ENCODE data around the gene ATG9B. TPM values are rescaled to one million over a fixed set of nuclear protein-coding genes. Genes with fewer than 3 reads are reported as not detected.

ATG9B gene, protein sequence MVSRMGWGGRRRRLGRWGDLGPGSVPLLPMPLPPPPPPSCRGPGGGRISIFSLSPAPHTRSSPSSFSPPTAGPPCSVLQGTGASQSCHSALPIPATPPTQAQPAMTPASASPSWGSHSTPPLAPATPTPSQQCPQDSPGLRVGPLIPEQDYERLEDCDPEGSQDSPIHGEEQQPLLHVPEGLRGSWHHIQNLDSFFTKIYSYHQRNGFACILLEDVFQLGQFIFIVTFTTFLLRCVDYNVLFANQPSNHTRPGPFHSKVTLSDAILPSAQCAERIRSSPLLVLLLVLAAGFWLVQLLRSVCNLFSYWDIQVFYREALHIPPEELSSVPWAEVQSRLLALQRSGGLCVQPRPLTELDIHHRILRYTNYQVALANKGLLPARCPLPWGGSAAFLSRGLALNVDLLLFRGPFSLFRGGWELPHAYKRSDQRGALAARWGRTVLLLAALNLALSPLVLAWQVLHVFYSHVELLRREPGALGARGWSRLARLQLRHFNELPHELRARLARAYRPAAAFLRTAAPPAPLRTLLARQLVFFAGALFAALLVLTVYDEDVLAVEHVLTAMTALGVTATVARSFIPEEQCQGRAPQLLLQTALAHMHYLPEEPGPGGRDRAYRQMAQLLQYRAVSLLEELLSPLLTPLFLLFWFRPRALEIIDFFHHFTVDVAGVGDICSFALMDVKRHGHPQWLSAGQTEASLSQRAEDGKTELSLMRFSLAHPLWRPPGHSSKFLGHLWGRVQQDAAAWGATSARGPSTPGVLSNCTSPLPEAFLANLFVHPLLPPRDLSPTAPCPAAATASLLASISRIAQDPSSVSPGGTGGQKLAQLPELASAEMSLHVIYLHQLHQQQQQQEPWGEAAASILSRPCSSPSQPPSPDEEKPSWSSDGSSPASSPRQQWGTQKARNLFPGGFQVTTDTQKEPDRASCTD
- total RNA-seq (not detected), polyA plus RNA-seq (0.32 TPM)

DNA sequence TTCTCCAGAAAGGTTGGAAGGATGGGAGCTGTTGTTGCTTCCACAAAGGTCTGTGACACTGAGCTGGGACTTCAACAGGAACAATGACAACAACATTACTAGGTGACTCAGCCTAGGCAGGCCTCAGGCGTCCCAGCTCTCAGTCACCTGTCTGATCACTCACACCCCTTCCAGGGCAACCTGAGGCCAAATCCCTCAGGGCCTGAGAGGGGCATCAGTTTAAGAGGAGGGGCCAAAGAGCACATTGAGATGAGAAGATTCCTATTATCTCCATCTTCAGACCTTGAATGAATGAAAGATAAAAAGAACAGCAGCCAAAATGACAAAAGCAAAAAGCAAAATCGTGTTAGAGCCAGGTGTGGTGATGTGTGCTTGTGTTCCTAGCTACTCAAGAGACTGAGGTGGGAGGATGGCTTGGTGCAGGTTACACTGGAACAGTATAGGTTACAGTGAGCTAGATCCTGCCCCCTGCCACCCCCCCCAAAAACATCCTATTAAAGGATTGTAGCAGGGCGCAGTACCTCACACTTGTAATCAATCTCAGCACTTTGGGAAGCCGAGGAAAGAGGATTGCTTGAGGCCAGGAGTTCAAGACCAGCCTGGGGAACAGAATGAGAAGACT is at the start of gene ATG9B:
ATG9B (minus strand) TSS at position 60 of the 622 bp plus-strand sequence. CDS start 71 bp downstream, outside the sequence.
- DNase-seq (ENCODE audit: extremely low spot score) = no peak
- H3K4me3 ChIP-seq (ENCODE audit: low read depth, low read length) = no peak within 1 kb of the TSS
- H3K27ac ChIP-seq (ENCODE audit: low read depth) = no peak within 1 kb of the TSS
- WGBS = 71% methylated on average over 4 of the region's 4 CpGs
- H3K4me1 ChIP-seq (ENCODE audit: insufficient read depth) = no peaks in the 10 kb centered on the region
- no peaks in the 10 kb centered on the region for H3K36me3 ChIP-seq (ENCODE audit: insufficient read depth)

DNA sequence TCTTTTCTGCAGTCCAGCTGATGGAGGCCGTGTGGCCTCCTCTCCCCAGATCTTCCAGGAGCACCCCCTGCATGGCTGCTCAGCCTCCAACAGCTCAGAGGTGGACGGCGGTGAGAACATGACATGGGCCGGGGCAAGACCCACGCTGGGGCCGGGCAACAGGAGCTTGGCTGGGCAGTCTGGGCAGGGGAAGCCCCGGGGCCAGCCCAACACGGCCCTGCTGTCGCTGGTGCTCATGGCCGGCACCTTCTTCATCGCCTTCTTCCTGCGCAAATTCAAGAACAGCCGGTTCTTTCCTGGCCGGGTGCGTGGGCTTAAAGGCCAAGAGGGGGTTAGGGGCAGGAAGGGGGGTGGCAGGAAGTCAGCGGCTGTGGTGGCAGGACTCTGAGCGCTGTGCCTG is 49.7 kb upstream of the ATG9B start:
- Histone ChIP-seq H3K27ac (ENCODE audit: low read depth) (no peak overlapping the region), H3K4me3 (ENCODE audit: low read depth, low read length) (no peak overlapping the region), H3K4me1 (ENCODE audit: insufficient read depth) (no peaks in the 10 kb centered on the region), H3K36me3 (ENCODE audit: insufficient read depth) (peaks cover 8% of the 10 kb centered on the region)
- no peak for DNase-seq (ENCODE audit: extremely low spot score)
- WGBS = 85% methylated on average over 17 of the region's 17 CpGs

DNA sequence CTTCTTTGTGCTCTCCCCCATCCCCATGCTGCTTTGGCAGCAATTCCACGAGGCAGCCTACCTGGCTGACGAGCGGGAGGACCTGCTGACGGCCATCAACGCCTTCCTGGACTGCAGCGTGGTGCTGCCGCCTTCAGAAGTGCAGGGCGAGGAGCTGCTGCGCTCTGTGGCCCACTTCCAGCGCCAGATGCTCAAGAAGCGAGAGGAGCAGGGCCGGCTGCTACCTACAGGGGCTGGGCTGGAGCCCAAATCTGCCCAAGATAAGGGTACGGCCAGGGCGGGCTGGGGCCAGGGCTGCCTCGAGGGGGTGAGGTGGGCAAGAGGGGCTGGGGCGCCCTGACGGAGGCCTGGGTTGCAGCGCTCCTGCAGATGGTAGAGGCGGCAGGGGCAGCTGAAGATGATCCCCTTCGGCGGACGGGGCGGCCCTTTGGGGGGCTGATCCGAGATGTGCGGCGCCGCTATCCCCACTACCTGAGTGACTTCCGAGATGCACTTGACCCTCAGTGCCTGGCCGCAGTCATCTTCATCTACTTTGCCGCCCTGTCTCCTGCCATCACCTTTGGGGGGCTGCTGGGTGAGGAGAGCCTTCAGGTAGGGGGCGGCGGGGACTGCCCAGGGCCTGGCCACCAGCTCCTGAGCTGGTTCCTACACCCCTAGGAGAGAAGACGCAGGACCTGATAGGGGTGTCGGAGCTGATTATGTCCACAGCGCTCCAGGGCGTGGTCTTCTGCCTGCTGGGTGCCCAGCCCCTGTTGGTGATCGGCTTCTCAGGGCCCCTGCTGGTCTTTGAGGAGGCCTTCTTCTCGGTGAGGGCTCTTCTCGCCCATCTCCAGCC is 47.0 kb upstream of the ATG9B start:
- 92% methylated on average over 39 of the region's 39 CpGs for WGBS
- DNase-seq (ENCODE audit: extremely low spot score) = no peak
- no peaks in the 10 kb centered on the region for H3K4me1 ChIP-seq (ENCODE audit: insufficient read depth)
- H3K36me3 ChIP-seq (ENCODE audit: insufficient read depth) = peaks cover 8% of the 10 kb centered on the region
- H3K4me3 ChIP-seq (ENCODE audit: low read depth, low read length) = no peak overlapping the region
- H3K27ac ChIP-seq (ENCODE audit: low read depth) = no peak overlapping the region

DNA sequence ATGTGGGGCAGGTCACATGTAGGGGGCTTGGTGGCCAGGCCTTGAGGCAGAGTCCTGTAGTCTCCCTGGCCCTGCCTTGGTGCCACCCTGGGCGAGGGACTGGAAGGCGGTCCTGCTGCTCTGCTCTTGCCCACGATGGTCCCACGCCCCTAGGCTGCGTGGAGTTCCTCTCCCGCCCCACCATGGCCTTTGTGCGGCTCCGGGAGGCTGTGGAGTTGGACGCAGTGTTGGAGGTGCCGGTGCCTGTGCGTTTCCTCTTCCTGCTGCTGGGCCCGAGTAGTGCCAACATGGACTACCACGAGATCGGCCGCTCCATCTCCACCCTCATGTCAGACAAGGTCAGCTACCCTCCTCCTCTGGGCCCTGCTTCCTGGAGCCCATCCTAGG is 46.3 kb upstream of the ATG9B start:
- no peaks in the 10 kb centered on the region for H3K4me1 ChIP-seq (ENCODE audit: insufficient read depth)
- no peak overlapping the region for H3K27ac ChIP-seq (ENCODE audit: low read depth)
- H3K36me3 ChIP-seq (ENCODE audit: insufficient read depth) = peaks cover 8% of the 10 kb centered on the region
- DNase-seq (ENCODE audit: extremely low spot score) = no peak
- WGBS = 92% methylated on average over 15 of the region's 15 CpGs
- no peak overlapping the region for H3K4me3 ChIP-seq (ENCODE audit: low read depth, low read length)

DNA sequence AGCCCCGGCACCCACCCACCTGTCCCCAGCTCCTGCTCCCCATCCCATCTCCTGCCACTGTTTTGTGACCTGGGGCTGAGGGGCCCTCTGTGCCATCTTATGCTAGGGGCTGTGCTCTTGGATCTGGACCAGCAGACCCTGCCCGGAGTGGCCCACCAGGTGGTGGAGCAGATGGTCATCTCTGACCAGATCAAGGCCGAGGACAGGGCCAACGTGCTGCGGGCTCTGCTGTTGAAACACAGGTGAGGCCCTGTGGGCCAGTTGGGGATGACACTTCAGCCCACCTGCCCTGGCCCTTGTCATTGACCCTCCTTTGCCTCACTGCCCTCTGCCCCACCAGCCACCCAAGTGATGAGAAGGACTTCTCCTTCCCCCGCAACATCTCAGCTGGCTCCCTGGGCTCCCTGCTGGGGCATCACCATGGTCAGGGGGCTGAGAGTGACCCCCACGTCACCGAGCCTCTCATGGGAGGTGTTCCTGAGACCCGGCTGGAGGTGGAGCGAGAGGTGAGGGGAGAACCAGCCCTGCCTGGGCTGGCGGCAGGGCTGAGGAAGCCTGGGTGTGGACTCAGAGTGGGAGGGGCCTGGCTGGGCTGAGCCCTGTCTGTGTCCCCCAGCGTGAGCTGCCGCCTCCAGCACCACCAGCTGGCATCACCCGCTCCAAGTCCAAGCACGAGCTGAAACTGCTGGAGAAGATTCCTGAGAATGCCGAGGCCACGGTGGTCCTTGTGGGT is 45.7 kb upstream of the ATG9B start:
- Histone ChIP-seq H3K36me3 (ENCODE audit: insufficient read depth) (peaks cover 8% of the 10 kb centered on the region), H3K4me1 (ENCODE audit: insufficient read depth) (no peaks in the 10 kb centered on the region), H3K27ac (ENCODE audit: low read depth) (no peak overlapping the region), H3K4me3 (ENCODE audit: low read depth, low read length) (no peak overlapping the region)
- DNase-seq (ENCODE audit: extremely low spot score) = no peak
- WGBS = 87% methylated on average over 17 of the region's 17 CpGs

DNA sequence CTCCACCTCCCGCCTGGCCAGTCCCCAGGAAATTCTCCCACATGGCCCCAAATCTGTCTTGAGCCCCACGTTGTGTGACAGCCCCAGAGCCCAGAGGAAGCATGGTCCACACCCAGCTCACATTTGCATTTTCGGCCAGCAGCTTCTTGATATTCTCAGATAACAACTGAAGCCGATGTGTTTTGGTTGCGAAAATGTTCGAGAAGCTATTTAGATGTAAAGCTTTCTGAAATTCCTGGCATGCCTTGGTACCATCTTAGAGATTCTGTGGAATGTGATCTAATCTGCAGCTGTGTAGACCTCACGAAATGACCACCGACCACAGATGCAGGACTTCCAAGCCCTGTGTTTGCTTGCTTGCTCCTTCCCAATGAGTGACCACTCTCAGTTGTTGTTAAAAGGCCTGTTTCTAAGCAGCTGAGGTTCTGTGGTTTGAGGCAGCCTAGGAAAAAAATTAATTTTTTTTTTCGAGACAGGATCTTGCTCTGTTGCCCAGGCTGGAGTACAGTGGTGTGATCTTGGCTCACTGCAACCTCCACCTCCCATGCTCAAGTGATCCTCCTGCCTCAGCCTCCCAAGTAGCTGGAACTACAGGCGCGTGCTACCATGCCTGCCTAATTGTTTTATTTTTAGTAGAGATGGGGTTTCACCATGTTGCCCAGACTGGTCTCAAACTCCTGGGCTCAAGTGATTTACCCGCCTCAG is 43.9 kb upstream of the ATG9B start:
- 79% methylated on average over 12 of the region's 12 CpGs for WGBS
- no peak overlapping the region for H3K27ac ChIP-seq (ENCODE audit: low read depth)
- H3K4me1 ChIP-seq (ENCODE audit: insufficient read depth) = no peaks in the 10 kb centered on the region
- H3K36me3 ChIP-seq (ENCODE audit: insufficient read depth) = peaks cover 10% of the 10 kb centered on the region
- no peak for DNase-seq (ENCODE audit: extremely low spot score)
- H3K4me3 ChIP-seq (ENCODE audit: low read depth, low read length) = no peak overlapping the region

DNA sequence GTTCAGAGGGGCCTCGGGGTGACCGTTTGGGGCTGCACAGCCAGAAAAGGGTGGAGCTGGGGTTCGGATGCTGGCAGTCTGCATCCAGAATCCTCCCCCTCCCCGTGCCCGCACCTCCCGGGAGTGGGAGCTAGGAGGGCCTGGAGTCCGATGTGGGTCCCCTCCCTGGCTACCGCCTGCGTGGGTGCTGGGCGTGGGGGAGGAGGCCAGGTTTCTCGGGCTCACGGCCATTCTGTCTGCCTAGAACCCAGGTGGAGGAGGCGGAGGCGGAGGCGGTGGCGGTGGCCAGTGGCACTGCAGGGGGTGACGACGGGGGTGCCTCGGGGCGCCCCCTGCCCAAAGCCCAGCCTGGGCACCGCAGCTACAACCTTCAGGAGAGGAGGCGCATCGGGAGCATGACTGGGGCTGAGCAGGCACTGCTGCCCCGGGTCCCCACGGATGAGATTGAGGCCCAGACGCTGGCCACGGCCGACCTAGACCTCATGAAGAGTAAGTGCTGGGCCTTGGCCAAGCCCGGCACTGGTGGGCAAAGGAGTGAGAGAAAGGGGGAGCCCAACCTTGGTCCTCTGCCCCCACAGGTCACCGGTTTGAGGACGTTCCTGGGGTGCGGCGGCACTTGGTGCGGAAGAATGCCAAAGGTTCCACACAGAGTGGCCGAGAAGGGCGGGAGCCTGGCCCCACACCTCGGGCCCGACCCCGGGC is 42.1 kb upstream of the ATG9B start:
- H3K36me3 ChIP-seq (ENCODE audit: insufficient read depth) = peaks cover 10% of the 10 kb centered on the region
- DNase-seq (ENCODE audit: extremely low spot score) = no peak
- no peak overlapping the region for H3K4me3 ChIP-seq (ENCODE audit: low read depth, low read length)
- 90% methylated on average over 39 of the region's 39 CpGs for WGBS
- H3K4me1 ChIP-seq (ENCODE audit: insufficient read depth) = no peaks in the 10 kb centered on the region
- no peak overlapping the region for H3K27ac ChIP-seq (ENCODE audit: low read depth)

DNA sequence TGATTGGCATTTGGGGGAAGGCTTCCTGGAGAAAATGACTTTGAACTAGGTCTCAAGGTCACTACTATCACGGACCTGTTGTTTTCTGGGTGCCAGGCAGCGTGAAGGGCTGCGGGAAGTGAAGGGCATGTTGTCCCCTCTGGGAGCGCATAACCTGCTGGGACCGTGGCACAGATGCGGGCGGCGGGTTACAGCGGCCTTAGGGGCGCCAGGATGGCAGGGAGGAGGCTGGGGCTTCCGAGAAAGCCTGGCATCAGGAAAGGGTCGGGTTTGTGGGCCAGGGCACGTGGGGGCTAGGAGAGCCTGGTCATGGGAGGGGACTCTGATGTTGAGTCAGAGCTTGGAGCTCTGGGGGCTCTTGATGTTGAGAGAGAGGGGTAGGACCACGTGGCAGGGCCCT is 41.2 kb upstream of the ATG9B start:
- H3K36me3 ChIP-seq (ENCODE audit: insufficient read depth) = peaks cover 10% of the 10 kb centered on the region
- 89% methylated on average over 14 of the region's 14 CpGs for WGBS
- no peak overlapping the region for H3K27ac ChIP-seq (ENCODE audit: low read depth)
- H3K4me1 ChIP-seq (ENCODE audit: insufficient read depth) = no peaks in the 10 kb centered on the region
- DNase-seq (ENCODE audit: extremely low spot score) = no peak
- no peak overlapping the region for H3K4me3 ChIP-seq (ENCODE audit: low read depth, low read length)

DNA sequence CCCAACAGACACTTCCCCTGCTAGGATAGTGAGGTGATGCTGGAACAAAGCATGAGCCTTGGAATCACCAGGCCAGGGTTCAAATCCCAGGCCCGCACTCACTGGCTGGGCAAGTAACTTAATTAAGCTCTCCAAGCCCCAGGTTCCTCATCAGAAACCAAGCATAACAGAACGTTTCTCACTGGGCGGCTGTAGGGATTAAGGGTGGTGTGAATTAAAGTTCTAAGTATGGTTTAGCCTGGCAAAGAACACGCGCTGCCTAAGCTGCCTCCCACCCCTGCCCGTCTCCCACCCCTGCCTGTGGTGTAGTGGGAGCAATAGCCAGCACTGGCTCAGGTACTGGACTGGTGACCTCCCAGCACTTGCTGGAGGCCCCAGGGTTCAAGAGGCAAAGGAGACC is 40.7 kb upstream of the ATG9B start:
- no peak for DNase-seq (ENCODE audit: extremely low spot score)
- WGBS = 89% methylated on average over 6 of the region's 6 CpGs
- no peaks in the 10 kb centered on the region for H3K4me1 ChIP-seq (ENCODE audit: insufficient read depth)
- no peak overlapping the region for H3K4me3 ChIP-seq (ENCODE audit: low read depth, low read length)
- peaks cover 7% of the 10 kb centered on the region for H3K36me3 ChIP-seq (ENCODE audit: insufficient read depth)
- H3K27ac ChIP-seq (ENCODE audit: low read depth) = no peak overlapping the region

DNA sequence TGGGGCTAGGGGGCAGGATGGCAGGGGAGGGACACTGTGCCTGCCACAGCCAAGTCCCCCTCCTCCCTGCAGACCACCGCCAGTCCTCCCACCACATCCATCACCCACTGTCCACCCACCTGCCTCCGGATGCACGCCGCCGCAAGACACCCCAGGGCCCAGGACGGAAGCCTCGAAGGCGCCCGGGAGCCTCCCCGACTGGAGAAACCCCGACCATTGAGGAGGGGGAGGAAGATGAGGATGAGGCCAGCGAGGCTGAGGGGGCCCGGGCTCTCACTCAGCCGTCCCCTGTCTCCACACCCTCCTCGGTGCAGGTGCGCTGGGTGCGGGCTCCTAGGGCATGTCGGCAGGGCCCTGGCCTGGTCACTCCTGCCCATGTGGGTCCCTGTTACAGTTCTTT is 40.2 kb upstream of the ATG9B start:
- WGBS = 97% methylated on average over 18 of the region's 18 CpGs
- no peaks in the 10 kb centered on the region for H3K4me1 ChIP-seq (ENCODE audit: insufficient read depth)
- H3K36me3 ChIP-seq (ENCODE audit: insufficient read depth) = peaks cover 5% of the 10 kb centered on the region
- no peak for DNase-seq (ENCODE audit: extremely low spot score)
- H3K4me3 ChIP-seq (ENCODE audit: low read depth, low read length) = no peak overlapping the region
- H3K27ac ChIP-seq (ENCODE audit: low read depth) = no peak overlapping the region

DNA sequence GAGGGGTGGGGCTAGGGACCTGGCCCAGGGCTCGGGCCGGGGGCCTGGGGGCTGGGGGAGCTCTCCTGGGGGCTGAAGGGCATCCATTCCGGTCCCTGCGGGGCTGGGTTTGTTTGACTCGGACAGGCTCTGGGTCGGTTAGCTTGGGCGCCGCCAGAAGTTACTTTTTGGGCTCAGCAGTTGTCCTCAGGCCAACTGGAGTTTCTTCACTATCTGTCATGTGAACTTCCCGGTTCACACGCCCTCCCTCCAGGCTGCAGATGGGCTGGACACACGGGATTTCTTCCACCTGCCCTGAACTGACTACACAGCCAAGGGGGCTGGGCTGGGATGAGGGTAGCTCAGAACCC is 38.9 kb upstream of the ATG9B start:
- Histone ChIP-seq H3K36me3 (ENCODE audit: insufficient read depth) (peaks cover 5% of the 10 kb centered on the region), H3K4me3 (ENCODE audit: low read depth, low read length) (no peak overlapping the region), H3K27ac (ENCODE audit: low read depth) (no peak overlapping the region), H3K4me1 (ENCODE audit: insufficient read depth) (no peaks in the 10 kb centered on the region)
- 29% methylated on average over 11 of the region's 11 CpGs for WGBS
- no peak for DNase-seq (ENCODE audit: extremely low spot score)

Data from urinary bladder (tissue), 4 donors.